Muscle layer of duodenum (tissue), 2 donors: ENCODE measurements around the gene C20orf144.
"Not testable (repeated sequence)": the region's sequence is repeated elsewhere in the genome, so short reads cannot be mapped to it uniquely, and the experiment has no call there.

ENCODE experiments used
- H3K27ac ChIP-seq: one replicate; pipeline ENCODE4 v1.7.0; 2013; ENCODE audit warnings: mild to moderate bottlenecking, low read length
- H3K27me3 ChIP-seq: one replicate; pipeline ENCODE4 v1.7.0; 2013; ENCODE audit warnings: low read depth, mild to moderate bottlenecking, control low read depth, low read length
- H3K36me3 ChIP-seq, 2 donors: one replicate each; pipeline ENCODE4 v1.7.0; 2013; ENCODE audit warnings: low read length in 2 of 2, control low read depth in 1 of 2, mild to moderate bottlenecking in 1 of 2; ENCODE audit not compliant: insufficient read depth in 2 of 2, control insufficient read depth in 1 of 2
- H3K4me1 ChIP-seq, 2 donors: one replicate each; pipeline ENCODE4 v1.7.0; 2013; ENCODE audit warnings: low read length in 2 of 2, mild to moderate bottlenecking in 2 of 2, control low read depth in 1 of 2, moderate library complexity in 1 of 2; ENCODE audit not compliant: insufficient read depth in 2 of 2, control insufficient read depth in 1 of 2
- H3K4me3 ChIP-seq, 2 donors: one replicate each; pipeline ENCODE4 v1.7.0; 2013; ENCODE audit warnings: low read length in 2 of 2, low read depth in 1 of 2, mild to moderate bottlenecking in 1 of 2
- H3K9me3 ChIP-seq, 2 donors: one replicate each; pipeline ENCODE4 v1.7.0; 2013; ENCODE audit warnings: low read length in 2 of 2, control low read depth in 1 of 2, mild to moderate bottlenecking in 1 of 2; ENCODE audit not compliant: control insufficient read depth in 1 of 2
- donor health status: healthy.

Gene C20orf144

GRCh38 chr20:33689973-33690372 is 27.8 kb downstream of the C20orf144 start:
- no peaks in the 10 kb centered on the region for H3K27me3 ChIP-seq
- H3K27ac ChIP-seq: no peak overlapping the region
- no peaks in the 10 kb centered on the region for H3K36me3 ChIP-seq
- no peaks in the 10 kb centered on the region for H3K9me3 ChIP-seq
- H3K4me3 ChIP-seq: no peak overlapping the region
- H3K4me1 ChIP-seq: peaks cover 5 to 25% of the 10 kb centered on the region in 2 donors

- Histone ChIP-seq H3K27me3 (no peaks in the 10 kb centered on the region), H3K4me1 (peaks cover 0 to 29% of the 10 kb centered on the region in 2 donors), H3K27ac (no peak overlapping the region), H3K36me3 (no peaks in the 10 kb centered on the region), H3K4me3 (no peak overlapping the region), H3K9me3 (no peaks in the 10 kb centered on the region)
Measured at GRCh38 chr20:33693289-33693688, 31.2 kb downstream of the C20orf144 start.

- Histone ChIP-seq H3K36me3 (no peaks in the 10 kb centered on the region), H3K4me1 (peaks cover 0 to 29% of the 10 kb centered on the region in 2 donors), H3K27me3 (no peaks in the 10 kb centered on the region), H3K4me3 (no peak overlapping the region), H3K9me3 (no peaks in the 10 kb centered on the region), H3K27ac (no peak overlapping the region)
Measured at GRCh38 chr20:33693741-33694638, 31.9 kb downstream of the C20orf144 start.

DNA sequence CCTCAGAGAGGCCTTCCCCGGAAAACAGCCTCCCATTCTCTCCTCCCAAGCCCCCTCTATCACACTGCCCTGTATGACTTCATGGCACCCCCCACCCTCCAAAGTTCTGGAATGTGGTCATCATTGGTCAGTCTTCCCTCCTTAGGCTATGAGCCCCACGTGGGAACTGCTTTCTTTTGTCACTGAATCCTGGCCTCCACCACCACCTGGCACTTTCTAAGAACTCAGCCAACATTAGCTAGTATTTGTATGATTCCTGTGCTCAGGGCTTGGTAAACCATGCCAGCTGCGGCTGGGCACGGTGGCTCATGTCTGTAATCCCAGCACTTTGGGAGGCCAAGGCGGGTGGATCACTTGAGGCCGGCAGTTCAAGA is 32.5 kb downstream of the C20orf144 start:
- H3K27ac ChIP-seq: no peak overlapping the region
- no peak overlapping the region for H3K4me3 ChIP-seq
- no peaks in the 10 kb centered on the region for H3K27me3 ChIP-seq
- H3K36me3 ChIP-seq: no peaks in the 10 kb centered on the region
- peaks cover 0 to 29% of the 10 kb centered on the region in 2 donors for H3K4me1 ChIP-seq
- H3K9me3 ChIP-seq: no peaks in the 10 kb centered on the region

GRCh38 chr20:33696448-33696847 is 34.3 kb downstream of the C20orf144 start:
- H3K36me3 ChIP-seq: no peaks in the 10 kb centered on the region
- peaks cover 0 to 29% of the 10 kb centered on the region in 2 donors for H3K4me1 ChIP-seq
- no peak overlapping the region for H3K4me3 ChIP-seq
- no peak overlapping the region for H3K27ac ChIP-seq
- no peaks in the 10 kb centered on the region for H3K27me3 ChIP-seq
- no peaks in the 10 kb centered on the region for H3K9me3 ChIP-seq

DNA sequence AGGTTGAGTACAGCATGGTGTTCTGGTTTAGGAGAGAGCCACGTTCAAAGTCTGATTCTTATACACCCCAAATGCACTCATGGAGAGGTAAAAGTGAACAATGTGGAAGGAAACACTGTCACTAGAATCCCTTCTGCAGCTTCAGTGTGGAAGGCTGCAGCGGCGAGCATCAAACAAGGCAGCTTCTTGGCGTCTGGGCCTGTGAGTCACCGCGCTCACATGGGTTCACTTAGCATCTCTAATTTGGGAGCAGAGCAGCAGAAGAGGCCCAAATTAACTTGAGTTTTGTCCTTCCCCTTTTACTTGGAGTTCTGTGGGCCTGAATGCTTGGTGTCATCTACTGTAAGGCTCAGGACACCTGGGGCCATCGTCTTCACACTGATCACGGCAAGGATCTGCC is 35.0 kb downstream of the C20orf144 start:
- Histone ChIP-seq H3K36me3 (no peaks in the 10 kb centered on the region), H3K4me3 (no peak overlapping the region), H3K27ac (no peak overlapping the region), H3K9me3 (no peaks in the 10 kb centered on the region), H3K27me3 (no peaks in the 10 kb centered on the region), H3K4me1 (peaks cover 0 to 29% of the 10 kb centered on the region in 2 donors)

DNA sequence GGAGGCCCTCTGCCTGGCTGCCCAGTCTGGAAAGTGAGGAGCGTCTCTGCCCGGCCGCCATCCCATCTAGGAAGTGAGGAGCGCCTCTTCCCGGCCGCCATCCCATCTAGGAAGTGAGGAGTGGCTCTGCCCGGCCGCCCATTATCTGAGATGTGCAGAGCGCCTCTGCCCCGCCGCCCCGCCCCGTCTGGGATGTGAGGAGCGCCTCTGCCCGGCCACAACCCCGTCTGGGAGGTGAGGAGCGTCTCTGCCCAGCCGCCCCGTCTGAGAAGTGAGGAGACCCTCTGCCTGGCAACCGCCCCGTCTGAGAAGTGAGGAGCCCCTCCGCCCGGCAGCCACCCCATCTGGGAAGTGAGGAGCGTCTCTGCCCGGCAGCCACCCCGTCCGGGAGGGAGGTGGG is 36.8 kb downstream of the C20orf144 start:
- not testable (repeated sequence) for H3K36me3 ChIP-seq, H3K27ac ChIP-seq, H3K9me3 ChIP-seq, H3K27me3 ChIP-seq, H3K4me3 ChIP-seq
- peaks cover 0 to 31% of the 10 kb centered on the region in 2 donors for H3K4me1 ChIP-seq

DNA sequence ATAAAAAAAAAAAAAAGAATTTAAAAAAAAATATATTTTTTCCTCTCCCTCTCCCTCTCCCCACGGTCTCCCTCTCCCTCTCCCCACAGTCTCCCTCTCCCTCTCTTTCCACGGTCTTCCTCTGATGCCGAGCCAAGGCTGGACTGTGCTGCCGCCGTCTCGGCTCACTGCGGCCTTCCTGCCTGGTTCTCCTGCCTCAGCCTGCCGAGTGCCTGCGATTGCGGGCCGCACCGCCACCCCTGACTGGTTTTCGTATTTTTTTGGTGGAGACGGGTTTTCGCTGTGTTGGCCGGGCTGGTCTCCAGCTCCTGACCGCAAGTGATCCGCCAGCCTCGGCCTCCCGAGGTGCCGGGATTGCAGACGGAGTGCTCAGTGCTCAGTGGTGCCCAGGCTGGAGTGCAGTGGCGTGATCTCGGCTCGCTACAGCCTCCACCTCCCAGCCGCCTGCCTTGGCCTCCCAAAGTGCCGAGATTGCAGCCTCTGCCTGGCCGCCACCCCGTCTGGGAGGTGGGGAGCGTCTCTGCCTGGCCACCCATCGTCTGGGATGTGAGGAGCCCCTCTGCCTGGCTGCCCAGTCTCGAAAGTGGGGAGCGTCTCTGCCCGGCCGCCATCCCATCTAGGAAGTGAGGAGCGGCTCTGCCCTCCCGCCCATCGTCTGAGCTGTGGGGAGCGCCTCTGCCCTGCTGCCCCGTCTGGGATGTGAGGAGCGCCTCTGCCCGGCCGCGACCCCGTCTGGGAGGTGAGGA is 38.7 kb downstream of the C20orf144 start:
- H3K9me3 ChIP-seq, H3K4me3 ChIP-seq, H3K36me3 ChIP-seq, H3K27me3 ChIP-seq, H3K27ac ChIP-seq: not testable (repeated sequence)
- peaks cover 0 to 21% of the 10 kb centered on the region in 2 donors for H3K4me1 ChIP-seq

- peaks cover 0 to 16% of the 10 kb centered on the region in 2 donors for H3K4me1 ChIP-seq
- no peaks in the 10 kb centered on the region for H3K27me3 ChIP-seq
- no peak overlapping the region for H3K27ac ChIP-seq
- H3K9me3 ChIP-seq: no peaks in the 10 kb centered on the region
- H3K4me3 ChIP-seq: no peak overlapping the region
- H3K36me3 ChIP-seq: peaks cover 0 to 5% of the 10 kb centered on the region in 2 donors
Measured at GRCh38 chr20:33701629-33702450, 39.7 kb downstream of the C20orf144 start.

DNA sequence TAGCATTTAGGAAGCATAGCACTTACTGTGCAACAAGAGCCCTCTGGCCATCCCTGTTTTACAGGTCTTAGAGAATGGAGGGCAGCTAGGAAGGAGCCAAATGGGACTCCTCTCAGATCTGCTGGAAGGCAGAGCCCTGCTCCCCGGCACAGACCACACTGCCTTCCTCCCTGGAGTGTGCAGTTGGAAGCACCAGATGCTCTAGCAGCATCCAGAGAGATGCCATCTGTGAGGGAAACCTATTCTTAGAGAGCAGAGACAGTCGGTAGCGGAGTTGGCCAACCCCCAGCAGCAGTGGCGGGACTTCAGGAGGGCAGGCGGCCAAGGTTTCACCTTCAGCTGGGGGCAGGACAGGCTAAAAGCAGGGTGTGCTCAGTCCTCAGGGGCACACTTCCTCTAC is 40.7 kb downstream of the C20orf144 start:
- no peak overlapping the region for H3K27ac ChIP-seq
- H3K27me3 ChIP-seq: no peaks in the 10 kb centered on the region
- H3K4me3 ChIP-seq: no peak overlapping the region
- H3K9me3 ChIP-seq: no peaks in the 10 kb centered on the region
- peaks cover 0 to 5% of the 10 kb centered on the region in 2 donors for H3K4me1 ChIP-seq
- H3K36me3 ChIP-seq: peaks cover 9 to 14% of the 10 kb centered on the region in 2 donors
